ENCODE results near the gene CDH23.

Gene CDH23

GRCh38 chr10:71788954-71789353, 392.2 kb downstream of the CDH23 start:
- DNase-seq, result no peak

- no peak for DNase-seq
These were observed 393.2 kb downstream of the CDH23 start for GRCh38 chr10:71789871-71790270.

- DNase-seq, result no peak
These were observed 394.2 kb downstream of the CDH23 start for GRCh38 chr10:71790749-71791440.

GRCh38 chr10:71795248-71795647, 398.5 kb downstream of the CDH23 start:
- DNase-seq, result no peak

GRCh38 chr10:71796749-71797405, 400.2 kb downstream of the CDH23 start:
- DNase-seq, result no peak

- no peak for DNase-seq
These were observed 401.0 kb downstream of the CDH23 start for GRCh38 chr10:71797533-71798307.

GRCh38 chr10:71798308-71798624, 401.5 kb downstream of the CDH23 start:
- DNase-seq, result no peak

- DNase-seq, result no peak
These were observed 402.4 kb downstream of the CDH23 start for GRCh38 chr10:71799112-71799511.

GRCh38 chr10:71799608-71800453, 403.1 kb downstream of the CDH23 start:
- no peak for DNase-seq

- DNase-seq, result no peak
These were observed 404.6 kb downstream of the CDH23 start for GRCh38 chr10:71801361-71801760.

GRCh38 chr10:71802235-71802634, 405.5 kb downstream of the CDH23 start:
- no peak for DNase-seq

GRCh38 chr10:71802715-71803488, 406.2 kb downstream of the CDH23 start:
- DNase-seq, result no peak

- no peak for DNase-seq
These were observed 407.4 kb downstream of the CDH23 start for GRCh38 chr10:71804077-71804476.

- no peak for DNase-seq
These were observed 409.3 kb downstream of the CDH23 start for GRCh38 chr10:71805776-71806703.

- DNase-seq, result no peak
These were observed 410.2 kb downstream of the CDH23 start for GRCh38 chr10:71806704-71807556.

GRCh38 chr10:71807557-71808510, 411.1 kb downstream of the CDH23 start:
- DNase-seq, result no peak

- no peak for DNase-seq
These were observed 412.9 kb downstream of the CDH23 start for GRCh38 chr10:71809628-71810027.

- DNase-seq, result no peak
These were observed 413.5 kb downstream of the CDH23 start for GRCh38 chr10:71810048-71810750.

Measured in SHP77 (cell line).